ENCODE data around the gene HIVEP3.

GRCh38 chr1:41621256-41621655 is 297.5 kb downstream of the HIVEP3 start:
- no peak for TF ChIP-seq CTCF (IDR thresholded peaks at IDR 0.05; ENCODE audit: low read length)
- TF ChIP-seq EZH2phosphoT487 (IDR thresholded peaks at IDR 0.05; ENCODE audit: low read length) = no peak
